Measurements from ENCODE around the gene MRPS7. TPM values are rescaled to one million over a fixed set of nuclear protein-coding genes. Genes with fewer than 3 reads are reported as not detected.
"Not testable (repeated sequence)": the region's sequence is repeated elsewhere in the genome, so short reads cannot be mapped to it uniquely, and the experiment has no call there.

MRPS7 gene
- total RNA-seq, 1 donor, result 31.0 TPM

GRCh38 chr17:75285123-75285522 is 23.4 kb downstream of the MRPS7 start:
- no peak overlapping the region for H3K4me3 ChIP-seq (ENCODE audit: low read depth, low read length)
- no peak for TF ChIP-seq CTCF (IDR thresholded peaks at IDR 0.05; ENCODE audit: insufficient read depth, low read length)
- DNase-seq (ENCODE audit: low read depth), result no peak

- no peak for TF ChIP-seq CTCF (IDR thresholded peaks at IDR 0.05; ENCODE audit: insufficient read depth, low read length)
- H3K4me3 ChIP-seq (ENCODE audit: low read depth, low read length), result no peak overlapping the region
- no peak for DNase-seq (ENCODE audit: low read depth)
Observed at GRCh38 chr17:75287221-75287620, 25.5 kb downstream of the MRPS7 start.

- H3K4me3 ChIP-seq (ENCODE audit: low read depth, low read length), result peak overlapping the region; percentile 88
- TF ChIP-seq CTCF (IDR thresholded peaks at IDR 0.05; ENCODE audit: insufficient read depth, low read length), result no peak
Observed at GRCh38 chr17:75288359-75288758, 26.7 kb downstream of the MRPS7 start.

GRCh38 chr17:75288770-75289114 is 27.1 kb downstream of the MRPS7 start:
- no peak for TF ChIP-seq CTCF (IDR thresholded peaks at IDR 0.05; ENCODE audit: insufficient read depth, low read length)
- peak overlapping the region; percentile 88 for H3K4me3 ChIP-seq (ENCODE audit: low read depth, low read length)
- no peak for DNase-seq (ENCODE audit: low read depth)

More at GRCh38 chr17:75288359-75288758, 26.7 kb downstream of the MRPS7 start:
- DNase-seq (ENCODE audit: low read depth), result no peak

- H3K4me3 ChIP-seq (ENCODE audit: low read depth, low read length), result peak within 1 kb of the TSS; percentile 91
- peak; percentile 99 for DNase-seq (ENCODE audit: low read depth)
- TF ChIP-seq CTCF (IDR thresholded peaks at IDR 0.05; ENCODE audit: insufficient read depth, low read length), result no peak
Observed at GRCh38 chr17:75289115-75289831, 27.6 kb downstream of the MRPS7 start, which contains the start of gene SLC25A19. Gene SLC25A19, minus strand, starts transcription at chr17:75289433. Its CDS starts 2,669 bp downstream, at chr17:75286764.

GRCh38 chr17:75289832-75290337 is 28.2 kb downstream of the MRPS7 start:
- peak; percentile 63 for DNase-seq (ENCODE audit: low read depth)
- TF ChIP-seq CTCF (IDR thresholded peaks at IDR 0.05; ENCODE audit: insufficient read depth, low read length), result no peak
- H3K4me3 ChIP-seq (ENCODE audit: low read depth, low read length), result peak overlapping the region; percentile 91

- H3K4me3 ChIP-seq (ENCODE audit: low read depth, low read length); DNase-seq (ENCODE audit: low read depth): not testable (repeated sequence)
Observed at GRCh38 chr17:75292810-75293448, 31.2 kb downstream of the MRPS7 start.

Data from fibroblast of the aortic adventitia (primary cell).